SU-DHL-6 (cell line): ENCODE measurements around the gene PEX11B.

Source experiments
- H2AFZ ChIP-seq: fragments of 200-600 bp; sonication (generic); 2 replicates; pipeline ENCODE4 v1.6.1; 2014; ENCODE audit warnings: low read depth, mild to moderate bottlenecking, moderate library complexity, mixed read lengths, antibody characterized with exemption, low read length; ENCODE audit not compliant: severe bottlenecking
- H3F3A ChIP-seq: fragments of 200-600 bp; shearing (Covaris generic); 2 replicates; pipeline ENCODE4 v1.6.0; 2016; ENCODE audit warnings: antibody characterized with exemption, mild to moderate bottlenecking; ENCODE audit not compliant: insufficient read depth
- H3K27ac ChIP-seq: fragments of 200-600 bp; sonication (generic); 2 replicates; pipeline ENCODE4 v1.5.1; 2016; ENCODE audit warnings: low read depth, mild to moderate bottlenecking, low read length, moderate library complexity, mixed read lengths
- H3K27me3 ChIP-seq: fragments of 200-600 bp; sonication (generic), shearing (Covaris generic); 2 replicates; pipeline ENCODE4 v1.6.0; 2014; ENCODE audit warnings: mild to moderate bottlenecking, low read length
- H3K36me3 ChIP-seq: fragments of 200-600 bp; sonication (generic); 2 replicates; pipeline ENCODE4 v1.6.1; 2014; ENCODE audit warnings: mild to moderate bottlenecking, low read length, mixed read lengths
- H3K4me2 ChIP-seq: fragments of 300-600, 200-600 bp; shearing (Covaris generic), sonication (generic); 2 replicates; pipeline ENCODE4 v1.6.0; 2014; ENCODE audit warnings: low read length, low read depth, mild to moderate bottlenecking; ENCODE audit not compliant: poor library complexity, severe bottlenecking
- H3K4me3 ChIP-seq: fragments of 200-600 bp; sonication (generic); 2 replicates; pipeline ENCODE4 v1.5.1; 2014; ENCODE audit warnings: antibody characterized with exemption, low read length, mild to moderate bottlenecking, mixed read lengths; ENCODE audit not compliant: insufficient read depth, poor library complexity, severe bottlenecking
- H3K79me2 ChIP-seq: fragments of 200-600 bp; sonication (generic); 2 replicates; pipeline ENCODE4 v1.6.1; 2014; ENCODE audit warnings: mild to moderate bottlenecking, low read length, moderate library complexity; ENCODE audit not compliant: insufficient read depth
- H3K9ac ChIP-seq: fragments of 200-600 bp; sonication (generic); 2 replicates; pipeline ENCODE4 v1.7.0; 2014; ENCODE audit warnings: mild to moderate bottlenecking, low read length
- H3K9me2 ChIP-seq: fragments of 200-600 bp; sonication (generic); replicated peaks from 2 replicates; pipeline ENCODE4 v1.6.1; 2014; ENCODE audit warnings: low read length; ENCODE audit not compliant: insufficient read depth
- H3K9me3 ChIP-seq: fragments of 200-600 bp; sonication (generic); 2 replicates; pipeline ENCODE4 v1.6.1; 2014; ENCODE audit warnings: low read length, mixed read lengths; ENCODE audit not compliant: insufficient read depth
- H4K20me1 ChIP-seq: fragments of 200-600 bp; sonication (generic); 2 replicates; pipeline ENCODE4 v1.6.1; 2014; ENCODE audit warnings: low read depth, mild to moderate bottlenecking, antibody characterized with exemption, low read length, moderate library complexity, mixed read lengths
- EZH2phosphoT487 ChIP-seq: fragments of 200-600 bp; sonication (generic), shearing (Covaris generic); conservative IDR thresholded peaks from 2 replicates; pipeline ENCODE4 v1.6.1; 2018; ENCODE audit warnings: mild to moderate bottlenecking, antibody characterized with exemption, low read length, moderate library complexity, mixed read lengths
- TF ChIP-seq, protein P1 (sequence below): fragments of 200-600 bp; sonication (generic); IDR thresholded peaks from one replicate; pipeline ENCODE4 v1.5.1; 2017; ENCODE audit warnings: antibody characterized with exemption, mild to moderate bottlenecking, low read length, moderate library complexity; ENCODE audit not compliant: insufficient read depth, poor library complexity, severe bottlenecking

Gene PEX11B

GRCh38 chr1:145906954-145907753, 11.4 kb downstream of the PEX11B start:
- H2AFZ ChIP-seq: no peak overlapping the region
- H3K4me3 ChIP-seq: no peak overlapping the region
- no peaks in the 10 kb centered on the region for H3F3A ChIP-seq
- H3K9me2 ChIP-seq: no peaks in the 10 kb centered on the region
- H3K79me2 ChIP-seq: no peaks in the 10 kb centered on the region
- H3K9me3 ChIP-seq: no peaks in the 10 kb centered on the region
- H3K4me2 ChIP-seq: no peak overlapping the region
- H3K27ac ChIP-seq: no peak overlapping the region
- no peaks in the 10 kb centered on the region for H3K36me3 ChIP-seq
- TF ChIP-seq EZH2phosphoT487: no peak
- TF ChIP-seq, protein P1, sequence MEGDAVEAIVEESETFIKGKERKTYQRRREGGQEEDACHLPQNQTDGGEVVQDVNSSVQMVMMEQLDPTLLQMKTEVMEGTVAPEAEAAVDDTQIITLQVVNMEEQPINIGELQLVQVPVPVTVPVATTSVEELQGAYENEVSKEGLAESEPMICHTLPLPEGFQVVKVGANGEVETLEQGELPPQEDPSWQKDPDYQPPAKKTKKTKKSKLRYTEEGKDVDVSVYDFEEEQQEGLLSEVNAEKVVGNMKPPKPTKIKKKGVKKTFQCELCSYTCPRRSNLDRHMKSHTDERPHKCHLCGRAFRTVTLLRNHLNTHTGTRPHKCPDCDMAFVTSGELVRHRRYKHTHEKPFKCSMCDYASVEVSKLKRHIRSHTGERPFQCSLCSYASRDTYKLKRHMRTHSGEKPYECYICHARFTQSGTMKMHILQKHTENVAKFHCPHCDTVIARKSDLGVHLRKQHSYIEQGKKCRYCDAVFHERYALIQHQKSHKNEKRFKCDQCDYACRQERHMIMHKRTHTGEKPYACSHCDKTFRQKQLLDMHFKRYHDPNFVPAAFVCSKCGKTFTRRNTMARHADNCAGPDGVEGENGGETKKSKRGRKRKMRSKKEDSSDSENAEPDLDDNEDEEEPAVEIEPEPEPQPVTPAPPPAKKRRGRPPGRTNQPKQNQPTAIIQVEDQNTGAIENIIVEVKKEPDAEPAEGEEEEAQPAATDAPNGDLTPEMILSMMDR: no peak
- no peak overlapping the region for H3K9ac ChIP-seq
- no peaks in the 10 kb centered on the region for H3K27me3 ChIP-seq
- H4K20me1 ChIP-seq: no peaks in the 10 kb centered on the region

- no peaks in the 10 kb centered on the region for H3K9me2 ChIP-seq
- H3F3A ChIP-seq: no peaks in the 10 kb centered on the region
- no peak overlapping the region for H3K27ac ChIP-seq
- H2AFZ ChIP-seq: no peak overlapping the region
- TF ChIP-seq, protein P1: no peak
- TF ChIP-seq EZH2phosphoT487: no peak
- no peaks in the 10 kb centered on the region for H4K20me1 ChIP-seq
- no peak overlapping the region for H3K4me3 ChIP-seq
- H3K79me2 ChIP-seq: no peaks in the 10 kb centered on the region
- H3K27me3 ChIP-seq: no peaks in the 10 kb centered on the region
- no peaks in the 10 kb centered on the region for H3K9me3 ChIP-seq
- no peaks in the 10 kb centered on the region for H3K36me3 ChIP-seq
- H3K4me2 ChIP-seq: no peak overlapping the region
- H3K9ac ChIP-seq: no peak overlapping the region
These were observed 17.1 kb downstream of the PEX11B start for GRCh38 chr1:145901312-145902021.

DNA sequence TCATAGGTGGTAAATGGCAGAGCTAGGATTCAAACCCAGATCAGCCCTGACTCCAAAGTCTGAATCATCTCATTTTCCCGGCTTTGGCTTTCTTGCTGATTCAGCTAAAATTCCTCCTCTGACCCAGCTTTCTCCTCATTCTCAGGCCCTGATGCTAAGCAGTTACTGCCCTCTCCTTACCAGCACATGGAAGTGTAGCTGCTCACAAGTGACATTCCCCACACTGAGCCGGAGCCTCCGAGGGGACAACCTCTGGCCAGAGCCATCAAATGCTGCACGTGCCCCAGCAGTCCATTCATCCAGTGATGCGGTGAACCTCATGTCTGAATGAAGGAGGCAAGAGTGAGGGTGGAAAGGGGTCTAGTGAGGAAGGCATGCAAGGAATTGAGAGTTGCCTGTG, 19.8 kb downstream of the PEX11B start:
- no peaks in the 10 kb centered on the region for H3K9me2 ChIP-seq
- no peak for TF ChIP-seq EZH2phosphoT487
- TF ChIP-seq, protein P1: no peak
- H3K27me3 ChIP-seq: no peaks in the 10 kb centered on the region
- H3K9ac ChIP-seq: no peak overlapping the region
- H4K20me1 ChIP-seq: no peaks in the 10 kb centered on the region
- H3F3A ChIP-seq: no peaks in the 10 kb centered on the region
- no peak overlapping the region for H3K4me2 ChIP-seq
- no peaks in the 10 kb centered on the region for H3K9me3 ChIP-seq
- no peak overlapping the region for H3K4me3 ChIP-seq
- no peak overlapping the region for H2AFZ ChIP-seq
- H3K79me2 ChIP-seq: no peaks in the 10 kb centered on the region
- no peaks in the 10 kb centered on the region for H3K36me3 ChIP-seq
- H3K27ac ChIP-seq: no peak overlapping the region
